OCI-LY7 (cell line): ENCODE results near the gene ANKRD13B. TPM values are rescaled to one million over a fixed set of nuclear protein-coding genes. Genes with fewer than 3 reads are reported as not detected.

ENCODE experiments used
- BruUV-seq: library from RNA; stranded (reverse); fragments of 400-500 nt; replicated peaks from 2 replicates; lab custom pipeline; 2021; lab: Mats Ljungman, UMichigan
- CTCF ChIA-PET: fragments of 300-600 bp; sonication (Branson Sonifier 250); formaldehyde crosslinking; loops from one replicate; lab custom pipeline; 2022; ENCODE audit warnings: antibody characterized with exemption; ENCODE audit not compliant: unreplicated experiment; lab: Charles Lee
- POLR2A ChIA-PET: fragments of 300-600 bp; sonication (Branson Sonifier 250); formaldehyde crosslinking; loops from one replicate; lab custom pipeline; 2022; ENCODE audit warnings: antibody characterized with exemption; lab: Charles Lee
- DNase-seq: peaks from one replicate; pipeline ENCODE4 v3.0.0-alpha.2; 2015; ENCODE audit warnings: low spot score
- H2AFZ ChIP-seq: fragments of 200-600 bp; sonication (generic), shearing (Covaris generic); 2 replicates; pipeline ENCODE4 v1.6.1; 2014; ENCODE audit warnings: mild to moderate bottlenecking, antibody characterized with exemption, low read length, moderate library complexity
- H3K27ac ChIP-seq: fragments of 200-600 bp; sonication (generic); 2 replicates; pipeline ENCODE4 v1.5.1; 2014; ENCODE audit warnings: mixed run types, low read depth, mild to moderate bottlenecking, moderate library complexity, low read length, inconsistent platforms; ENCODE audit not compliant: poor library complexity, severe bottlenecking
- H3K36me3 ChIP-seq: fragments of 200-600 bp; sonication (generic); 2 replicates; pipeline ENCODE4 v1.6.1; 2014; ENCODE audit warnings: mild to moderate bottlenecking, antibody characterized with exemption, low read length, moderate library complexity, mixed read lengths; ENCODE audit not compliant: insufficient read depth
- H3K4me1 ChIP-seq: fragments of 200-600 bp; sonication (generic); 2 replicates; pipeline ENCODE4 v1.5.1; 2014; ENCODE audit warnings: mild to moderate bottlenecking, low read length; ENCODE audit not compliant: insufficient read depth, poor library complexity, severe bottlenecking
- H3K4me2 ChIP-seq: fragments of 200-600 bp; sonication (generic); 2 replicates; pipeline ENCODE4 v1.6.1; 2014; ENCODE audit warnings: mild to moderate bottlenecking, low read length
- H3K4me3 ChIP-seq: fragments of 200-600 bp; sonication (generic); 2 replicates; pipeline ENCODE4 v1.5.1; 2014; ENCODE audit warnings: mild to moderate bottlenecking, low read depth, low read length; ENCODE audit not compliant: poor library complexity, severe bottlenecking
- H3K79me2 ChIP-seq: fragments of 200-600 bp; sonication (generic); 2 replicates; pipeline ENCODE4 v1.6.1; 2016; ENCODE audit warnings: low read depth, mild to moderate bottlenecking, low read length, moderate library complexity, mixed read lengths; ENCODE audit not compliant: insufficient read depth
- H3K9me2 ChIP-seq: fragments of 200-600 bp; sonication (generic); 2 replicates; pipeline ENCODE4 v1.6.1; 2016; ENCODE audit warnings: mild to moderate bottlenecking, low read length, mixed read lengths; ENCODE audit not compliant: insufficient read depth
- H3K9me3 ChIP-seq: fragments of 200-600 bp; sonication (generic); 2 replicates; pipeline ENCODE4 v1.6.1; 2014; ENCODE audit warnings: mild to moderate bottlenecking, mixed run types, low read length, mixed read lengths
- H4K20me1 ChIP-seq: fragments of 200-600 bp; sonication (generic); 2 replicates; pipeline ENCODE4 v1.6.1; 2014; ENCODE audit warnings: mild to moderate bottlenecking, antibody characterized with exemption, low read length, moderate library complexity, mixed read lengths; ENCODE audit not compliant: insufficient read depth
- CTCF ChIP-seq: fragments of 200-600 bp; sonication (generic); conservative IDR thresholded peaks from 2 replicates; pipeline ENCODE4 v1.5.1; 2014; ENCODE audit warnings: mild to moderate bottlenecking, antibody characterized with exemption, low read length, moderate library complexity, mixed read lengths
- EZH2phosphoT487 ChIP-seq: fragments of 200-600 bp; sonication (generic); IDR thresholded peaks from 2 replicates; pipeline ENCODE4 v1.6.1; 2018; ENCODE audit warnings: low read depth, borderline replicate concordance, mild to moderate bottlenecking, mixed run types, antibody characterized with exemption, low read length, moderate library complexity, mixed read lengths
- intact Hi-C: fragments of 100-400 bp; cut with micrococcal nuclease; formaldehyde crosslinking; loops from one replicate; pipeline ENCODE4 v1.10.0; 2022; ENCODE audit not compliant: unreplicated experiment
- total RNA-seq, 2 experiments: library from RNA; depleted of rRNA in 1 of 2; stranded (reverse); fragments of >200 nt in 1 of 2; shearing (Covaris generic) in 1 of 2; gene quantifications; 2 replicates each; pipeline ENCODE4 v1.2.3, GENCODE V29; 2014 to 2022

The ANKRD13B gene
- total RNA-seq, 2 experiments from 2014 or later: 22.8 to 30.5 TPM

GRCh38 chr17:29578626-29579485, 14.1 kb upstream of the ANKRD13B start:
- Histone ChIP-seq H3K9me2 (no peaks in the 10 kb centered on the region), H2AFZ (no peak overlapping the region), H3K9me3 (no peaks in the 10 kb centered on the region), H4K20me1 (no peaks in the 10 kb centered on the region), H3K4me3 (no peak overlapping the region), H3K4me1 (peaks cover 19% of the 10 kb centered on the region), H3K27ac (no peak overlapping the region), H3K4me2 (no peak overlapping the region), H3K79me2 (peaks cover under 1% of the 10 kb centered on the region; the same call in 1 of the 2 replicates), H3K36me3 (peaks cover 82% of the 10 kb centered on the region)
- intact Hi-C loops: no loop called here
- DNase-seq: no peak
- POLR2A ChIA-PET: interaction anchor here (0.5 to 2.1 kb wide), 2 partner anchors 9 to 55 kb away, joined by 3 to 4 read pairs; no protein-coding TSS in a partner anchor
- TF ChIP-seq EZH2phosphoT487 (no peak), CTCF (no peak)
- no TSS peak for BruUV-seq
- CTCF ChIA-PET: interaction anchor here (0.6 kb wide), 2 partner anchors 10 to 430 kb away, joined by 3 read pairs; no protein-coding TSS in a partner anchor

- ChIA-PET POLR2A (interaction anchor here (0.6 to 2.1 kb wide), 3 partner anchors 8 to 122 kb away, joined by 3 to 5 read pairs (median 4); partner anchors contain the start of gene ANKRD13B), CTCF (interaction anchor here (0.6 to 1.6 kb wide), 3 partner anchors 12 to 431 kb away, joined by 3 to 4 read pairs (median 3); no protein-coding TSS in a partner anchor)
- H3K4me1 ChIP-seq: peaks cover 28% of the 10 kb centered on the region
- H3K36me3 ChIP-seq: peaks cover 69% of the 10 kb centered on the region
- no peak overlapping the region for H3K4me2 ChIP-seq
- TF ChIP-seq EZH2phosphoT487 (no peak), CTCF (peak; percentile 88)
- H4K20me1 ChIP-seq: no peaks in the 10 kb centered on the region
- H2AFZ ChIP-seq: no peak overlapping the region
- no TSS peak for BruUV-seq
- H3K9me3 ChIP-seq: no peaks in the 10 kb centered on the region
- H3K4me3 ChIP-seq: no peak overlapping the region
- H3K9me2 ChIP-seq: no peaks in the 10 kb centered on the region
- H3K79me2 ChIP-seq: peaks cover 12% of the 10 kb centered on the region; the same call in 1 of the 2 replicates
- H3K27ac ChIP-seq: no peak overlapping the region
- intact Hi-C loops: loop anchor here (1.0 to 5.0 kb wide), 2 partner anchors 11 to 37 kb away; no protein-coding TSS in a partner anchor
- DNase-seq: peak; percentile 89
Measured at GRCh38 chr17:29579866-29580771, 12.8 kb upstream of the ANKRD13B start.
